Measurements from ENCODE around the gene TNNI3. TPM values are rescaled to one million over a fixed set of nuclear protein-coding genes. Genes with fewer than 3 reads are reported as not detected.

The TNNI3 gene
- total RNA-seq, 4 donors from 2014 or later: 1.6 to 6.2 (median 5.5) TPM

- DNase-seq (no peak), ATAC-seq (no peak)
- TF ChIP-seq CTCF (IDR thresholded peaks at IDR 0.05 in 4 of 5, conservative IDR thresholded peaks at IDR 0.05 in 1 of 5) (no peak), POLR2A (IDR thresholded peaks at IDR 0.05) (no peak)
- H3K9me3 ChIP-seq: no peaks in the 10 kb centered on the region
- no peaks in the 10 kb centered on the region for H3K27me3 ChIP-seq
- no peak overlapping the region for H3K27ac ChIP-seq
- intact Hi-C loops (cut with DNase I; ENCODE audit: low total_unique reads) (no loop called here), in situ Hi-C loops (cut with MboI; ENCODE audit: low sequenced_read_pairs in 4 of 4) (loop anchor here in 1 of 4 donors (25.0 kb wide), 1 partner anchor 994 kb away; the partner anchor contains the start of genes NDUFA3, OSCAR, PRPF31 and TFPT)
- peaks cover 0 to 22% of the 10 kb centered on the region in 2 donors for H3K36me3 ChIP-seq
- H3K4me1 ChIP-seq: no peaks in the 10 kb centered on the region
- H3K4me3 ChIP-seq: no peak overlapping the region
These were observed 50.9 kb downstream of the TNNI3 start for GRCh38 chr19:55106591-55106990.

GRCh38 chr19:55105237-55105636 is 52.3 kb downstream of the TNNI3 start:
- no peaks in the 10 kb centered on the region for H3K4me1 ChIP-seq
- H3K27ac ChIP-seq: no peak overlapping the region
- ATAC-seq: no peak
- DNase-seq: no peak
- H3K9me3 ChIP-seq: no peaks in the 10 kb centered on the region
- H3K27me3 ChIP-seq: no peaks in the 10 kb centered on the region
- no peak overlapping the region for H3K4me3 ChIP-seq
- in situ Hi-C loops (cut with MboI; ENCODE audit: low sequenced_read_pairs in 4 of 4): loop anchor here in 1 of 4 donors (25.0 kb wide), 1 partner anchor 993 kb away; the partner anchor contains the start of genes NDUFA3, OSCAR, PRPF31 and TFPT
- intact Hi-C loops (cut with DNase I; ENCODE audit: low total_unique reads): no loop called here
- TF ChIP-seq POLR2A (IDR thresholded peaks at IDR 0.05) (no peak), CTCF (IDR thresholded peaks at IDR 0.05 in 4 of 5, conservative IDR thresholded peaks at IDR 0.05 in 1 of 5) (no peak)
- H3K36me3 ChIP-seq: peaks cover 0 to 27% of the 10 kb centered on the region in 2 donors

- H3K4me3 ChIP-seq: no peak overlapping the region
- peaks cover 0 to 10% of the 10 kb centered on the region in 2 donors for H3K4me1 ChIP-seq
- H3K36me3 ChIP-seq: peaks cover 0 to 26% of the 10 kb centered on the region in 2 donors
- H3K27ac ChIP-seq: no peak overlapping the region
- in situ Hi-C loops (cut with MboI; ENCODE audit: low sequenced_read_pairs in 4 of 4) (loop anchor here in 1 of 4 donors (25.0 kb wide), 1 partner anchor 991 kb away; the partner anchor contains the start of genes NDUFA3, OSCAR, PRPF31 and TFPT), intact Hi-C loops (cut with DNase I; ENCODE audit: low total_unique reads) (no loop called here)
- TF ChIP-seq CTCF (IDR thresholded peaks at IDR 0.05 in 4 of 5, conservative IDR thresholded peaks at IDR 0.05 in 1 of 5): no peak
- TF ChIP-seq POLR2A (IDR thresholded peaks at IDR 0.05): no peak
- no peak for DNase-seq
- no peak for ATAC-seq
- no peaks in the 10 kb centered on the region for H3K27me3 ChIP-seq
- no peaks in the 10 kb centered on the region for H3K9me3 ChIP-seq
These were observed 54.3 kb downstream of the TNNI3 start for GRCh38 chr19:55103190-55103589.

Small RNAs within 50 kb of the gene (microRNA-seq; reads per million reads assigned to microRNA genes)
- 0 reads per million in 2 donors for gene MIR7975 (ENCODE audit: borderline replicate concordance in 2 of 2)

Other genes starting within 250 kb of the TNNI3 start
- gene NLRP7, start 210.2 kb downstream of the TNNI3 start, total RNA-seq: not detected
- gene NLRP2, start 191.4 kb downstream of the TNNI3 start, total RNA-seq: under 1 TPM in 1 of 4 donors, not detected in 3; 0.23 TPM
- under 1 TPM in 1 of 4 donors, not detected in 3; 0.16 TPM for gene GP6, start 119.5 kb downstream of the TNNI3 start, total RNA-seq
- 10 to 100 TPM in 1 of 4 donors, 1 to 10 TPM in 3; 5.2 to 10.5 (median 7.6) TPM for gene RDH13, start 94.6 kb downstream of the TNNI3 start, total RNA-seq
- 1 to 10 TPM in 2 of 4 donors, under 1 TPM in 2; 0.25 to 2.4 (median 1.3) TPM for gene EPS8L1, start 81.9 kb downstream of the TNNI3 start, total RNA-seq
- 10 to 100 TPM; 22.6 to 28.2 (median 26.2) TPM for gene PPP1R12C, start 40.1 kb downstream of the TNNI3 start, total RNA-seq
- gene TNNT1, start 8.5 kb downstream of the TNNI3 start, total RNA-seq: 1,000 to 10,000 TPM; 2,342 to 9,166 (median 6,627) TPM
- gene DNAAF3, start 8.9 kb upstream of the TNNI3 start, total RNA-seq: under 1 TPM in 1 of 4 donors, not detected in 3; 0.39 TPM
- gene SYT5, start 22.6 kb upstream of the TNNI3 start, total RNA-seq: not detected
- gene PTPRH, start 51.8 kb upstream of the TNNI3 start, total RNA-seq: under 1 TPM; 0.39 to 0.56 (median 0.48) TPM
- gene TMEM86B, start 71.0 kb upstream of the TNNI3 start, total RNA-seq: 1 to 10 TPM in 3 of 4 donors, under 1 TPM in 1; 0.87 to 5.0 (median 1.7) TPM
- 10 to 100 TPM; 14.6 to 47.9 (median 39.6) TPM for gene PPP6R1, start 101.3 kb upstream of the TNNI3 start, total RNA-seq
- gene HSPBP1, start 122.4 kb upstream of the TNNI3 start, total RNA-seq: 10 to 100 TPM; 18.5 to 41.7 (median 36.7) TPM
- not detected for gene BRSK1, start 126.3 kb upstream of the TNNI3 start, total RNA-seq
- gene TMEM150B, start 167.6 kb upstream of the TNNI3 start, total RNA-seq: 1 to 10 TPM in 1 of 4 donors, under 1 TPM in 1, not detected in 2; 0.40 to 3.3 TPM
- gene KMT5C, start 182.1 kb upstream of the TNNI3 start, total RNA-seq: 1 to 10 TPM; 2.5 to 5.4 (median 4.5) TPM
- not detected for gene COX6B2, start 197.0 kb upstream of the TNNI3 start, total RNA-seq
- not detected for gene GARIN5B, start 205.5 kb upstream of the TNNI3 start, total RNA-seq
- gene IL11, start 212.7 kb upstream of the TNNI3 start, total RNA-seq: under 1 TPM in 1 of 4 donors, not detected in 3; 0.66 TPM
- not detected for gene TMEM190, start 219.1 kb upstream of the TNNI3 start, total RNA-seq
- 1 to 10 TPM; 1.3 to 4.7 (median 2.1) TPM for gene TMEM238, start 226.6 kb upstream of the TNNI3 start, total RNA-seq
- gene RPL28, start 228.2 kb upstream of the TNNI3 start, total RNA-seq: 100 to 1,000 TPM; 123 to 278 (median 206) TPM